AG09309 (cell line): Measurements from ENCODE around the gene CCT7.
A peak's percentile ranks its signal among the peaks of the same experiment; 100 is the strongest.

Experiments
- DNase-seq: peaks from one replicate; pipeline ENCODE4 v3.0.0-alpha.2; 2010; ENCODE audit warnings: low read depth
- H3K4me3 ChIP-seq: 2 replicates; pipeline ENCODE4 v1.5.1; 2011; ENCODE audit warnings: mild to moderate bottlenecking, low read depth, low read length, moderate library complexity; ENCODE audit not compliant: control insufficient read depth
- CTCF ChIP-seq: IDR thresholded peaks from 2 replicates; pipeline ENCODE4 v1.5.1; 2011; ENCODE audit warnings: mild to moderate bottlenecking, low read depth, low read length, inconsistent platforms; ENCODE audit not compliant: insufficient read depth, control insufficient read depth; ENCODE audit errors: missing control alignments

CCT7 gene

GRCh38 chr2:73282924-73283544 is 48.9 kb downstream of the CCT7 start:
- peak overlapping the region; percentile 74 for H3K4me3 ChIP-seq
- no peak for DNase-seq
- TF ChIP-seq CTCF, result no peak

- DNase-seq, result no peak
- TF ChIP-seq CTCF, result no peak
- H3K4me3 ChIP-seq, result peak overlapping the region; percentile 74
Observed at GRCh38 chr2:73283545-73284295, 49.6 kb downstream of the CCT7 start.

GRCh38 chr2:73284296-73285158 is 50.4 kb downstream of the CCT7 start, which contains the start of gene FBXO41:
FBXO41 (minus strand) TSS chr2:73284478; CDS start chr2:73269630, 14,848 bp downstream.
- TF ChIP-seq CTCF, result no peak
- peak within 1 kb of the TSS; percentile 74 for H3K4me3 ChIP-seq
- DNase-seq, result no peak

GRCh38 chr2:73285159-73285739 is 51.1 kb downstream of the CCT7 start:
- H3K4me3 ChIP-seq, result peak overlapping the region; percentile 74
- TF ChIP-seq CTCF, result no peak
- no peak for DNase-seq

- no peak for DNase-seq
- no peak for TF ChIP-seq CTCF
- no peak overlapping the region for H3K4me3 ChIP-seq
Observed at GRCh38 chr2:73286134-73286655, 52.1 kb downstream of the CCT7 start.

GRCh38 chr2:73289304-73289703 is 55.2 kb downstream of the CCT7 start:
- DNase-seq, result no peak
- no peak for TF ChIP-seq CTCF
- no peak overlapping the region for H3K4me3 ChIP-seq
